Retinal pigment epithelial cell (primary cell): ENCODE measurements around the gene TCOF1.

Experiments
- DNase-seq: peaks from one replicate; pipeline ENCODE4 v3.0.0-alpha.2; 2010; ENCODE audit warnings: low read depth
- H3K4me3 ChIP-seq: 2 replicates; pipeline ENCODE4 v1.5.1; 2011; ENCODE audit warnings: mild to moderate bottlenecking, low read length, control low read depth, moderate library complexity
- CTCF ChIP-seq: conservative IDR thresholded peaks from 2 replicates; pipeline ENCODE4 v1.5.1; 2011; ENCODE audit warnings: low read depth, low read length, control low read depth, inconsistent platforms

TCOF1 gene

GRCh38 chr5:150398722-150399523, 41.4 kb downstream of the TCOF1 start:
- H3K4me3 ChIP-seq = no peak overlapping the region
- TF ChIP-seq CTCF = peak; percentile 33
- no peak for DNase-seq

GRCh38 chr5:150399524-150400211, 42.2 kb downstream of the TCOF1 start:
- no peak overlapping the region for H3K4me3 ChIP-seq
- no peak for DNase-seq
- TF ChIP-seq CTCF = no peak

GRCh38 chr5:150400316-150401075, 43.0 kb downstream of the TCOF1 start:
- no peak for TF ChIP-seq CTCF
- H3K4me3 ChIP-seq = no peak overlapping the region
- no peak for DNase-seq

GRCh38 chr5:150401076-150401375, 43.5 kb downstream of the TCOF1 start:
- TF ChIP-seq CTCF = no peak

GRCh38 chr5:150401376-150402228, 44.1 kb downstream of the TCOF1 start:
- DNase-seq = no peak
- no peak for TF ChIP-seq CTCF
- no peak overlapping the region for H3K4me3 ChIP-seq

More at GRCh38 chr5:150401076-150401375, 43.5 kb downstream of the TCOF1 start:
- no peak overlapping the region for H3K4me3 ChIP-seq
- DNase-seq = no peak

GRCh38 chr5:150402229-150402773, 44.8 kb downstream of the TCOF1 start:
- TF ChIP-seq CTCF = no peak
- no peak for DNase-seq

More at GRCh38 chr5:150402229-150402773, 44.8 kb downstream of the TCOF1 start:
- no peak overlapping the region for H3K4me3 ChIP-seq
